Prostate gland (tissue), 2 donors: ENCODE results near the gene PSPH.

Source experiments
- CTCF ChIP-seq, 4 experiments: fragments of 200-600 bp in 2 of 4; fragments of 450-650 bp in 2 of 4; sonication (generic) in 2 of 4; IDR thresholded peaks; 1 replicate in 3 of 4; 2 replicates in 1 of 4; pipeline ENCODE4 v1.5.1; 2016 to 2019; ENCODE audit warnings: antibody characterized with exemption in 4 of 4, mild to moderate bottlenecking in 2 of 4, moderate library complexity in 2 of 4
- POLR2A ChIP-seq: fragments of 450-650 bp; IDR thresholded peaks from one replicate; pipeline ENCODE4 v1.6.1; 2016; ENCODE audit warnings: antibody characterized with exemption, mild to moderate bottlenecking
- POLR2AphosphoS5 ChIP-seq: sonication (generic); formaldehyde crosslinking; IDR thresholded peaks from one replicate; pipeline ENCODE4 v1.6.1; 2017; ENCODE audit warnings: antibody characterized with exemption

GRCh38 chr7:56053993-56054392, 2.7 kb upstream of the PSPH start:
- TF ChIP-seq CTCF (IDR thresholded peaks at IDR 0.05) (no peak), POLR2A (no peak), POLR2AphosphoS5 (no peak)
